A549 (cell line): ENCODE measurements around the gene NTNG1. TPM values are rescaled to one million over a fixed set of nuclear protein-coding genes. Genes with fewer than 3 reads are reported as not detected.
A peak's percentile ranks its signal among the peaks of the same experiment; 100 is the strongest.

ENCODE experiments used
- ATAC-seq, 2 experiments: fragments of 200-7000 bp in 1 of 2; fragments of >200 bp in 1 of 2; cut with Nextera tagmentation in 1 of 2; cut with Tn5 transposase in 1 of 2; 3 replicates each; pipeline versions ENCODE4 v1.8.0 to v1.9.1; 2018 to 2020; ENCODE audit warnings: mild to moderate bottlenecking in 1 of 2, moderate library complexity in 1 of 2
- CTCF ChIA-PET: fragments of 300-600 bp; sonication (Branson Sonifier 250); formaldehyde crosslinking; extraction: SDS; loops from one replicate; lab custom pipeline; 2021; ENCODE audit warnings: antibody characterized with exemption, inconsistent platforms; lab: Yijun Ruan, JAX
- POLR2A ChIA-PET: fragments of 350-600 bp; formaldehyde crosslinking; extraction: SDS; loops from one replicate; lab custom pipeline; 2021; ENCODE audit warnings: antibody characterized with exemption, inconsistent platforms; lab: Yijun Ruan, JAX
- DNase-seq, 2 experiments: peaks; one replicate each; pipeline versions ENCODE4 v3.0.0 to v3.0.0-alpha.2; 2011 to 2016; ENCODE audit warnings: low read depth in 1 of 2, low spot score in 1 of 2
- FAIRE-seq: peaks from 2 replicates; lab custom pipeline; 2011; peaks lifted over from hg19 to GRCh38; lab: Jason Lieb, UNC
- H3K27ac ChIP-seq, 2 experiments: fragments of >200 bp; sonication (Bioruptor Twin); formaldehyde crosslinking; 3 replicates each; pipeline ENCODE4 v1.5.1; 2016 to 2017
- H3K4me1 ChIP-seq: fragments of >200 bp; sonication (Bioruptor Twin); formaldehyde crosslinking; 3 replicates; pipeline ENCODE4 v1.6.1; 2016
- H3K4me2 ChIP-seq: fragments of >200 bp; sonication (Bioruptor Twin); formaldehyde crosslinking; 3 replicates; pipeline ENCODE4 v1.6.1; 2016
- H3K4me3 ChIP-seq: fragments of >200 bp; sonication (Bioruptor Twin); formaldehyde crosslinking; 3 replicates; pipeline ENCODE4 v1.5.1; 2016
- H3K9me3 ChIP-seq: fragments of >200 bp; sonication (Bioruptor Twin); formaldehyde crosslinking; 3 replicates; pipeline ENCODE4 v1.6.1; 2016
- BHLHE40 ChIP-seq: IDR thresholded peaks from 2 replicates; pipeline ENCODE4 v1.6.1; 2012; ENCODE audit warnings: low read depth, low read length, inconsistent platforms
- CBX2 ChIP-seq: fragments of 200-600 bp; sonication (generic); IDR thresholded peaks from 2 replicates; pipeline ENCODE4 v1.6.1; 2016; ENCODE audit warnings: low read depth, mild to moderate bottlenecking, borderline replicate concordance
- CBX8 ChIP-seq: fragments of 200-600 bp; sonication (generic); IDR thresholded peaks from 2 replicates; pipeline ENCODE4 v1.6.1; 2016
- CHD2 ChIP-seq: fragments of 150-350 bp; IDR thresholded peaks from 2 replicates; pipeline ENCODE4 v1.6.1; 2014; ENCODE audit warnings: low read length; ENCODE audit not compliant: partially characterized antibody
- EHMT2 ChIP-seq: fragments of 200-600 bp; sonication (generic); IDR thresholded peaks from 2 replicates; pipeline ENCODE4 v1.6.1; 2016; ENCODE audit warnings: antibody characterized with exemption, low read depth, mild to moderate bottlenecking, moderate library complexity
- EP300 ChIP-seq, 2 experiments: fragments of >200 bp; sonication (Bioruptor Twin); formaldehyde crosslinking; IDR thresholded peaks; 2 replicates in 1 of 2; 3 replicates in 1 of 2; pipeline ENCODE4 v1.6.1; 2016 to 2017
- ESRRA ChIP-seq: fragments of 150-350 bp; IDR thresholded peaks from 2 replicates; pipeline ENCODE4 v1.6.1; 2014; ENCODE audit warnings: mild to moderate bottlenecking, low read length, borderline replicate concordance
- FOSB ChIP-seq: fragments of 250-450 bp; sonication (Bioruptor Pico); IDR thresholded peaks from 2 replicates; pipeline ENCODE4 v1.5.0; 2020; ENCODE audit warnings: mild to moderate bottlenecking, moderate library complexity
- FOXS1 ChIP-seq: fragments of 250-450 bp; sonication (Bioruptor Pico); IDR thresholded peaks from 2 replicates; pipeline ENCODE4 v1.5.0; 2020; ENCODE audit warnings: mild to moderate bottlenecking, moderate library complexity
- HOXB5 ChIP-seq: fragments of 250-450 bp; sonication (Bioruptor Pico); IDR thresholded peaks from 2 replicates; pipeline ENCODE4 v1.5.0; 2020; ENCODE audit warnings: mild to moderate bottlenecking, moderate library complexity
- MYC ChIP-seq: IDR thresholded peaks from 2 replicates; pipeline ENCODE4 v1.6.1; 2012; ENCODE audit warnings: mild to moderate bottlenecking, inconsistent platforms, low read length, improper control_type of control experiment, borderline replicate concordance
- RAD21 ChIP-seq, 2 experiments: fragments of >200 bp in 1 of 2; sonication (Bioruptor Twin) in 1 of 2; formaldehyde crosslinking in 1 of 2; IDR thresholded peaks in 1 of 2; conservative IDR thresholded peaks in 1 of 2; 2 replicates in 1 of 2; 3 replicates in 1 of 2; pipeline ENCODE4 v1.6.1; 2012 to 2018; ENCODE audit warnings: inconsistent platforms in 1 of 2
- TFCP2L1 ChIP-seq: fragments of 250-450 bp; sonication (Bioruptor Pico); IDR thresholded peaks from 2 replicates; pipeline ENCODE4 v1.5.0; 2021; ENCODE audit warnings: mild to moderate bottlenecking
- TP53 ChIP-seq: fragments of 250-450 bp; sonication (Bioruptor Pico); IDR thresholded peaks from 2 replicates; pipeline ENCODE4 v1.5.0; 2021; ENCODE audit warnings: mild to moderate bottlenecking, moderate library complexity
- ZC3H11A ChIP-seq: fragments of 450-650 bp; IDR thresholded peaks from 2 replicates; pipeline ENCODE4 v1.6.1; 2014; ENCODE audit warnings: antibody characterized with exemption, mild to moderate bottlenecking
- ZSCAN20 ChIP-seq: fragments of 250-450 bp; sonication (Bioruptor Pico); IDR thresholded peaks from 2 replicates; pipeline ENCODE4 v1.8.0; 2022; ENCODE audit warnings: mild to moderate bottlenecking, moderate library complexity
- WGBS: methylation state at CpG from one replicate; pipeline ENCODE4 v1.1.6; 2017; ENCODE audit errors: missing lambda C conversion rate; 5-methylcytosine and 5-hydroxymethylcytosine counted together
- polyA plus RNA-seq, 4 experiments: library from polyadenylated mRNA; depleted of rRNA in 3 of 4; stranded (reverse); fragments of >200 nt; fragmentation: RNase III in 1 of 4; extraction: RNeasy Plus Mini Kit Qiagen cat#74134 plus additional on column Dnase treatment in 1 of 4; gene quantifications; 2 replicates in 3 of 4; 3 replicates in 1 of 4; pipeline ENCODE4 v1.2.3, GENCODE V29; 2011 to 2017
- TF ChIP-seq, protein P1 (sequence below): fragments of 450-650 bp; IDR thresholded peaks from 2 replicates; pipeline ENCODE4 v1.6.1; 2014; ENCODE audit warnings: antibody characterized with exemption
- TF ChIP-seq, protein P2 (sequence below): fragments of 150-350 bp; IDR thresholded peaks from 2 replicates; pipeline ENCODE4 v1.6.1; 2014; ENCODE audit warnings: low read depth, mild to moderate bottlenecking, low read length
- TF ChIP-seq, protein P3 (sequence below): IDR thresholded peaks from 2 replicates; pipeline ENCODE4 v1.6.1; 2012; ENCODE audit warnings: low read depth, borderline replicate concordance
- TF ChIP-seq, protein P4 (sequence below): fragments of 250-450 bp; sonication (Bioruptor Pico); IDR thresholded peaks from 2 replicates; pipeline ENCODE4 v1.5.0; 2020; ENCODE audit warnings: low read depth, mild to moderate bottlenecking, moderate library complexity

The NTNG1 gene
- polyA plus RNA-seq, 2 of the 4 experiments (the other 2 are of a cell fraction) = not detected

DNA sequence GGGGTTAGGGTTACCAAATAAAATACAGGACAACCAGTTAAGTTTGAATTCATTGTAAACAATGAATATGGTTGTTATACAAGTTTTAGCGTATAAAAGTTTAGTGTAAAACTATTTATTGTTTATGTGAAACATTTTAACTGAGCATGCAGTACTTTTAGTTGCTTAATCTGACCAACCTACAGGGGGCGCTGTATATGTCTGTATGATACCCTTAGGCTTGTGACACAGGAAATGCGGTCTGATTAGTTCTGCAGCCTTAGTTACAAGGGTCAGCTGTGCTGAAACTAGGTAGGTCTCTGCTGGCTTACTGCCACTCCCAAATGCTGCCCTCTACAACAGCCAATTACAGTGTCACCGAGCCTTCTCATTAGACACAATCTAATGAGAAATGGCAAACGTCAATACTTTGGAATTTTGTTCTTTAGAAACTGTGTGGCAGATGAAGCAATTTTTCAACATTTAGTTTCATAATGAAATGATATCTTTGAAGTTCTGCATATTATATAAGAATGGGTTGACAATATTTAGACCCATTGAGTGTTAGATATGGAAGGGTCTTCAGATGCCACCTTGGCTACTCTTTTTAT, 56.2 kb downstream of the NTNG1 start:
- POLR2A ChIA-PET = no interaction called here
- TF ChIP-seq CBX8 (no peak), TP53 (no peak)
- TF ChIP-seq, protein P1, sequence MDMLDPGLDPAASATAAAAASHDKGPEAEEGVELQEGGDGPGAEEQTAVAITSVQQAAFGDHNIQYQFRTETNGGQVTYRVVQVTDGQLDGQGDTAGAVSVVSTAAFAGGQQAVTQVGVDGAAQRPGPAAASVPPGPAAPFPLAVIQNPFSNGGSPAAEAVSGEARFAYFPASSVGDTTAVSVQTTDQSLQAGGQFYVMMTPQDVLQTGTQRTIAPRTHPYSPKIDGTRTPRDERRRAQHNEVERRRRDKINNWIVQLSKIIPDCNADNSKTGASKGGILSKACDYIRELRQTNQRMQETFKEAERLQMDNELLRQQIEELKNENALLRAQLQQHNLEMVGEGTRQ = no peak
- CTCF ChIA-PET = no interaction called here
- DNase-seq (peak in 1 of 2 experiments; percentile 49), FAIRE-seq (no peak), ATAC-seq (no peak)
- Histone ChIP-seq H3K4me2 (no peak overlapping the region), H3K27ac (no peak overlapping the region), H3K9me3 (no peaks in the 10 kb centered on the region), H3K4me1 (no peaks in the 10 kb centered on the region), H3K4me3 (no peak overlapping the region)
- WGBS = 0% methylated on average over 5 of the region's 5 CpGs

DNA sequence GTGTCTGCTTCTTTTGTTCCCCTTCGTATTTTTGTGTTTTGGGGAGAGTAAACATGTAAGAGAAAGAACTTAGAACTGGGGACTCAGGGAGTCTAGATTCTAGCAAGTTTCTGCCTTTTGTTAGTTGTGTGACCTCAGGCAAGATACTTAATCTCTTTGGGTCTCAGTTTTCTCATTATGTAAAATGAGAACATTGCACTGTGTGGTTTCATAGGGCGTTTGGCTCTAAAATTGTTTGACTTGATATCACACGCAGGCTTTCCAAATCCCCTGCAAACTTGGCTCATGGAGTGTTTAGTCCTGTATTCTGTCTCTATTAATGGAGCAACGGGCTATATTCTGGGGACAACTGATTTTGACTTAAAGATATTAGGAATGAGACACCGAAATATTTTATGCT, 57.7 kb downstream of the NTNG1 start:
- CTCF ChIA-PET = no interaction called here
- POLR2A ChIA-PET = no interaction called here
- TF ChIP-seq FOXS1 (CRISPR knock-in tag) (no peak), CHD2 (no peak), ESRRA (no peak), RAD21 (conservative IDR thresholded peaks at IDR 0.05 in 1 of 2, IDR thresholded peaks at IDR 0.05 in 1 of 2) (no peak), TP53 (no peak), BHLHE40 (no peak), ZSCAN20 (CRISPR knock-in tag) (no peak), EHMT2 (no peak), ZC3H11A (no peak), EP300 (IDR thresholded peaks at IDR 0.05) (no peak), TFCP2L1 (CRISPR knock-in tag) (no peak), FOSB (CRISPR knock-in tag) (no peak), CBX2 (no peak)
- TF ChIP-seq, protein P2, sequence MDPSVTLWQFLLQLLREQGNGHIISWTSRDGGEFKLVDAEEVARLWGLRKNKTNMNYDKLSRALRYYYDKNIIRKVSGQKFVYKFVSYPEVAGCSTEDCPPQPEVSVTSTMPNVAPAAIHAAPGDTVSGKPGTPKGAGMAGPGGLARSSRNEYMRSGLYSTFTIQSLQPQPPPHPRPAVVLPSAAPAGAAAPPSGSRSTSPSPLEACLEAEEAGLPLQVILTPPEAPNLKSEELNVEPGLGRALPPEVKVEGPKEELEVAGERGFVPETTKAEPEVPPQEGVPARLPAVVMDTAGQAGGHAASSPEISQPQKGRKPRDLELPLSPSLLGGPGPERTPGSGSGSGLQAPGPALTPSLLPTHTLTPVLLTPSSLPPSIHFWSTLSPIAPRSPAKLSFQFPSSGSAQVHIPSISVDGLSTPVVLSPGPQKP = no peak
- TF ChIP-seq, protein P3, sequence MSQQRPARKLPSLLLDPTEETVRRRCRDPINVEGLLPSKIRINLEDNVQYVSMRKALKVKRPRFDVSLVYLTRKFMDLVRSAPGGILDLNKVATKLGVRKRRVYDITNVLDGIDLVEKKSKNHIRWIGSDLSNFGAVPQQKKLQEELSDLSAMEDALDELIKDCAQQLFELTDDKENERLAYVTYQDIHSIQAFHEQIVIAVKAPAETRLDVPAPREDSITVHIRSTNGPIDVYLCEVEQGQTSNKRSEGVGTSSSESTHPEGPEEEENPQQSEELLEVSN = no peak

DNA sequence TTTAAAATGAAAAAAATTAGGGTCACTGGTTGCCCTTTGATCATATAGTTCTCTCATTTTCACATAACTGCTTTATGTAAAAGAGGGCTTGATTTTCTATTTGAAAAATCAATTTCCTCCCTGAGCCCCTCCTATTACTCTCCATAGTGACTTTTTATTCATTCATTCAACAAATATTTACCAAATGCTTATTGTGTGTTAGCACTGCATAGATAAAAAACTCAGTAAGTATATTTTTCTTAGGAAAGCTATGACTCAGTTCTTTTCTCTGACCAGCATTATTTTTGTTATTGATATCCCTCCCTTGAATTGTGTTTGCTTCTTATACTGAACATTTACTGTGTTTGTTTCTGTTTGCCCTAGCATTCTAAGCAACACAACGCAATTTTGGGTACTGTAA, 59.8 kb downstream of the NTNG1 start:
- ATAC-seq (no peak), FAIRE-seq (no peak), DNase-seq (no peak)
- 0% methylated on average over 1 of the region's 1 CpG for WGBS
- no peak for TF ChIP-seq MYC
- TF ChIP-seq HOXB5 (CRISPR knock-in tag) = no peak
- no peak for TF ChIP-seq BHLHE40
- TF ChIP-seq, protein P4, sequence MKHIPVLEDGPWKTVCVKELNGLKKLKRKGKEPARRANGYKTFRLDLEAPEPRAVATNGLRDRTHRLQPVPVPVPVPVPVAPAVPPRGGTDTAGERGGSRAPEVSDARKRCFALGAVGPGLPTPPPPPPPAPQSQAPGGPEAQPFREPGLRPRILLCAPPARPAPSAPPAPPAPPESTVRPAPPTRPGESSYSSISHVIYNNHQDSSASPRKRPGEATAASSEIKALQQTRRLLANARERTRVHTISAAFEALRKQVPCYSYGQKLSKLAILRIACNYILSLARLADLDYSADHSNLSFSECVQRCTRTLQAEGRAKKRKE (CRISPR knock-in tag) = no peak
- TF ChIP-seq CHD2 = no peak
- no peak overlapping the region for H3K27ac ChIP-seq
- H3K9me3 ChIP-seq = no peaks in the 10 kb centered on the region
- no peak overlapping the region for H3K4me3 ChIP-seq
- no peak overlapping the region for H3K4me2 ChIP-seq
- no peaks in the 10 kb centered on the region for H3K4me1 ChIP-seq
- ChIA-PET CTCF (no interaction called here), POLR2A (no interaction called here)

More for the DNA sequence above, 57.7 kb downstream of the NTNG1 start:
- Histone ChIP-seq H3K9me3 (no peaks in the 10 kb centered on the region), H3K27ac (no peak overlapping the region), H3K4me1 (no peaks in the 10 kb centered on the region), H3K4me3 (no peak overlapping the region), H3K4me2 (no peak overlapping the region)
- FAIRE-seq (no peak), ATAC-seq (no peak), DNase-seq (no peak)
- WGBS = 4% methylated on average over 5 of the region's 5 CpGs
